ENCODE data around the gene TMEM87B.
"Not testable (repeated sequence)": the region's sequence is repeated elsewhere in the genome, so short reads cannot be mapped to it uniquely, and the experiment has no call there.

The TMEM87B gene

DNA sequence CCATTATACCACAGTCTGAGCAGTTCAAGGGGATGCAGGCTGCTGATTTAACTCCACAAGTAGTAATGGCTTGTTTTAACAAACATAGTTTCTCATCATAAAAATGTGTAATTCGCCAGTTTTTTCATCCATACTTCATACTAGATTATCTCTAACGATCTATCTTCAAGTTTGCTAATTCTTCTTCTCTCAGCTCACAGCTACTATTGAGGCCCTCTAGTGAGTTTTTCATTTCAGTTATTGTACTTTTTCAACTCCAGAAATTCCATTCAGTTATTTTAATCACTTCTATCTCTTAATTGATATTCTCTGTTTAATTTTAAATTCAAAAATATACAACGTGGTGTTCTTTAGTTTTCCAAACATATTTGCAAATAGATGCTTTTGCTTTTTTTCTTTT, 20.1 kb upstream of the TMEM87B start:
- no peak for DNase-seq

DNA sequence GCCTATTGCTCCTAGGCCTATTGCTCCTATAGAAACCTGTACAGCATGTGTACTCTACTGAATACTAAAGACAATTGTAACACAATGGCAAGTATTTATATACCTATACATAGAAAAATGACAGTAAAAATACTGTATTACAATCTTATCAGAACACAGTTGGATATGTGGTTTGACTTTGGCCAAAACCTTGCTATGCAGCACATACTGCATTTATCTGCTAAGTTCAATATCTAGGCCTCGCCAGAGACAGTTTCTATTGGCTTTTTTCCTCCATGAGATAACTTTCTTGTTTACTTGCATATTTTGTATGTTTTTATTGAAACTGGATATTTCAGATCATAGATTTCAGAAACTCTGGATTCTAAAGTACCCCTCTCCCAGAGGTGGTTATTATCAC, 19.3 kb upstream of the TMEM87B start:
- no peak for DNase-seq

DNA sequence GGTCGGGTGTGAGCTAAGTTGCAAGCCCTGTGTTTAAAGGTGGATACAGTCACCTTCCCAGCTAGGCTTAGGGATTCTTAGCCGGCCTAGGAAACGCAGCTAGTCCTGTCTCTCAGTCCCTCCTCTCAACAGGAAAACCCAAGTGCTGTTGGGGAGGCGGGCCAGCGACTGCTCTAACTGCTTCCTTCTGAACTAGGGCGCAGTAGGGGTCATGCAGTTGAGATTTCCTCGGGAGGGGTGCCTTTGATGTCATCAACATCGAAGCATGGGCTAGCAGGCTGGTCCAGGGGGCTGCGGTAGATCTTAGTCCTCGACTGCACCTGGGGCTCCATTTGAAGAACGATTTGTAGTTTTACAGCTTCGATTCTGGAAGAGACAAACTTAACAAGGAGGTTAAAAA, 15.5 kb upstream of the TMEM87B start:
- not testable (repeated sequence) for DNase-seq

DNA sequence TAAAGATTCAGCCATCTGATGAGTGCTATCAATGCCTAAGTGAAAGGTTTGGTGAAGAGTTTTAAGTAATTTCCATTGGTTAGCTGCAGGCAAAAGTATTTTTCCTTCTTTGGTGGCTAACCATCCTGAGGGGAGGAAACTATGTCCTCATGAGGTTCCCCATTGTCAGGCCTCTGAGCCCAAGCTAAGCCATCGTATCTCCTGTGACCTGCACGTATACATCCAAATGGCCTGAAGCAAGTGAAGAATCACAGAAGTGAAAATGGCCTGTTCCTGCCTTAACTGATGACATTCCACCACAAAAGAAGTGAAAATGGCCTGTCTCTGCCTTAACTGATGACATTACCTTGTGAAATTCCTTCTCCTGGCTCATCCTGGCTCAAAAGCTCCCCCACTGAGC, 15.0 kb upstream of the TMEM87B start:
- not testable (repeated sequence) for DNase-seq

DNA sequence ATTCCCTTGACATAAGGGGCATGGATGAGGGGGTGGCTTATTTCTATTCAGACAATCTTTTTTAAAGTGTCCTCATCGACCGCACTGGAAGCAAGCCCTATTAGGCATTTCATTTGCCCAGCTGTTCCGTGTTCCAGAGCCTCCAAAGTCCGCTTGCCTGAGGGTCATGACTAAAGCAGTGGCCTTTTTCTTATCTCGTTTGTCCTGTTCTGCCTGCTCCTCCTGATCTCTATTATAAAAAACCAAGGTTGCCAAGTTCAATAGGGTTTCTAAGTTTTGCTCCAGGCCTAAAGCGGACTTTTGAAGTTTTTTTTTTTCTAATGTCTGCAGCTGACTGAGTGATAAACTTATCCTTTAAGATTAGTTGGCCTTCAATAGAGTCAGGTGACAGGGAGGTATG, 13.6 kb upstream of the TMEM87B start:
- DNase-seq, result not testable (repeated sequence)

DNA sequence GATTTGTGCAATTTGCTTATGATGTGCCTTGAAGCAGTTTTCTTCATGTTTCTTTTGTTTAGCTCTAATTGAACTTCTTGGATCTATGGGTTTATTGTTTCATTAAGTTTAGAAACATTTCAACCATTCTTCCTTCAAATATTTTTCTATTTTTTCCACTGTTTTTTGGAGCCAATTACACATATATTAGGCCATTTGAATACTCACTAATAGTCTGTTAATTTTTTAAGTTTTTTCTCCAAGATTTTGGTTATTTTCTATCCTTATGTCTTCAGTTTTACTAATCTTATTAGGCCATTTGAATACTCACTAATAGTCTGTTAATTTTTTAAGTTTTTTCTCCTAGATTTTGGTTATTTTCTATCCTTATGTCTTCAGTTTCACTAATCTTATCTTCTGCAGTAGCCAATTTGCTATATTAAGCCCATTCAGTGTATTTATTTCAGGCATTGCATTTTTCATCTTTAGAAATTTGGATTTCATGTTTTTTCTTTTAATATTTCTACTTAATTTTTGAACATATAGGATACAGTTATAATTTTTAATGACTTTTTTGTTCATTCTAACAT, 9.5 kb upstream of the TMEM87B start:
- no peak for DNase-seq

DNA sequence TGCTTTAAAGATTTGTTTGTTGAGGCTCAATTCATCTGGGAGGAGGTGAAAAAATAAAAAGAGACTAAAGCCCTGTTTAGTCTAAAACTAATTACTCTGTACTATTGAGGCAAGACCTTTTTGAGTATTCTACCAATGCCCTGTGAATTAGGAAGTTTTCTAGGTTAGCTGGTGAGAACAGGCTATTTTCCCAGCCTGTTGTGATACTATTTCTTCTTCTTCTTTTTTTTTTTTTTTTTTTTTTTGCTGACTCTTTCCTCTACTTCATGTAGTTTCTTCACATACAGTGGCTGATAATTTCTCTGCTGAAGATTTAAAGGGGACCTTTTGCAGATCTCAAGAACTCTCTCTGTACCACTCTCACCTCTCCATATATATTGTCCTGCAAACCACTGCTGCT, 8.8 kb upstream of the TMEM87B start:
- DNase-seq, result no peak

DNA sequence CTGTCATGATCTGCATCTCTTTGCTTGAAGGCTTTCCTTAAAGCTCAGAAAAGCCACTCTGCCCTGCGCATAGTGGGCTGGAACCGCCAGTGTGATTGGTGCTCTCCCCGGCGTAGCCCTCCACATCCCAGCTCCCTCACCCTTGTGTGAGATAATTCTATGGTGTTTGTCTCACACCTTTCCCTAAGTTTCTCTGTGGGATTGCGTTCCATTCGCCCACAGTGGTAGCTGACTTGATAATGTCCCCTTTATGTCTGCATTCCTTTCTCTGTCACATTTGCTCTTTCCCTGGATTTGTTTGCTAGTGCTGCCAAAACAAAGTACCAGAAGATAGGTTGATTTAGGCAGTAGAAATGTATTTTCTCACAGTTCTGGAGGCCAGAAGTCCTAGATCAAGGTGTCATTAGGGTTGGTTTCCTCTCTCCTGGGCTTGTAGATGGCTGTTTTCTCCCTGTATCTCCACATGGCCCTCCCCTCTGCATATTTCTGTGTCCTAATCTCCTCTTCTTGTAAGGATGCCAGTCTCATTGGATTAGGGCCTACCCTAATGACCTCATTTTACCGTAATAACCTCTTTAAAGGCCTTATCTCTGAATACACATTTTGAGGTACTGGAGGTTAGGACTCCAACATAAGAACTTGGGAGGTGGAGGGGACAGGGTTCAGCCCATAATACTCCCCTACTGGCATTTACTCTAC, 7.4 kb upstream of the TMEM87B start:
- no peak for DNase-seq

DNA sequence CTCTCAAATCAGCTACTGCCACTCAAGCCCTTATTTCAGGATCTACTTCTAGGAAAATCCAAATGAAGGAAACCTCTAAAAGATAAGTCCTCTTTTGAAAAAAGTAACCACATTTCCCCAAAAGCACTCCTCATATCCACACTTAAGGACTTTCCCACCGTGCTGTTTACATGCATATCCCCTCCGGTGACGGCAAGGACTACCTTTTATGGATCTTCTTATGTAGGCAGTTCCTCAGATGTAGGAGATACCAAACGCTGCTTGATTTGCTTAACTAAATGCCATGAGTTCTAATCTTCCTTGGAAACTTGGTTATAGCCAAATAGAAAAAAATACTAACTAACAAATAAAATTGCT, 6.9 kb upstream of the TMEM87B start:
- DNase-seq, result no peak

DNA sequence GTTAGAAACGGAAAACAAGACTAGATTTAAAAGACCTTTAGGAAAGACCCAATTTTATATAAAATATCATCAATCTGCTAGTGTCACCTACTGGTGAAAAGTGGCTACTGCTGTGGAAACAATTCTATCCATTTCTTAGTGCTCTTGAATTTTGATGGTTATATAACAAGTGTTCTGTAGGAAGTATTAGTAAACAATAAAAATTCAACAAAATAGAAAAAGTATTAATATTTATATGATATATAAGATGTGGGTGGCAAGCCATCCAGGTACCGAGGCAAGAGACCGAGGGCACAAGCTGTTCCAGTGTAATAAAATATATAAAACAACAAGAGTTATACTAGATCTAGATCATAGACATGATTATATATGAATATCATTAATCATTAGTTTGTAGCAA, 6.2 kb upstream of the TMEM87B start:
- DNase-seq, result no peak

DNA sequence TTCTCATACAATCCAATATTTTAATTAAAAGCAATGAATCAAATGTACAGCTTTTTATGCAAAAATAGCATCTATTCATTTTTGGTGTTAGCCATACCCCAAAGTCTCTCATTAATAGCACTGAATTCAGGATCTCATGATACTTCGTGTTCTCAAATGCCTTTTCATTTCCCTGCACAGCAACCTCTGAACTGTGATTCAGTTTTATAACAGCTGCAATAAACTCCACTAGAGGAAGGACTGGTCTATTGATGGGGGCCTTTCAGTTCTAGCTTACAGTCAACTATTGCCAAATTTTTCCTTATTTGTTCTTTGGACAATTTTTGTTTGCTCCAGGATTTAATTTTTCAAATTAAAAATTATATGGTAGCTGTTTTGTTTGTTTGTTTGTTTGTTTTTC, 4.8 kb upstream of the TMEM87B start:
- no peak for DNase-seq

DNA sequence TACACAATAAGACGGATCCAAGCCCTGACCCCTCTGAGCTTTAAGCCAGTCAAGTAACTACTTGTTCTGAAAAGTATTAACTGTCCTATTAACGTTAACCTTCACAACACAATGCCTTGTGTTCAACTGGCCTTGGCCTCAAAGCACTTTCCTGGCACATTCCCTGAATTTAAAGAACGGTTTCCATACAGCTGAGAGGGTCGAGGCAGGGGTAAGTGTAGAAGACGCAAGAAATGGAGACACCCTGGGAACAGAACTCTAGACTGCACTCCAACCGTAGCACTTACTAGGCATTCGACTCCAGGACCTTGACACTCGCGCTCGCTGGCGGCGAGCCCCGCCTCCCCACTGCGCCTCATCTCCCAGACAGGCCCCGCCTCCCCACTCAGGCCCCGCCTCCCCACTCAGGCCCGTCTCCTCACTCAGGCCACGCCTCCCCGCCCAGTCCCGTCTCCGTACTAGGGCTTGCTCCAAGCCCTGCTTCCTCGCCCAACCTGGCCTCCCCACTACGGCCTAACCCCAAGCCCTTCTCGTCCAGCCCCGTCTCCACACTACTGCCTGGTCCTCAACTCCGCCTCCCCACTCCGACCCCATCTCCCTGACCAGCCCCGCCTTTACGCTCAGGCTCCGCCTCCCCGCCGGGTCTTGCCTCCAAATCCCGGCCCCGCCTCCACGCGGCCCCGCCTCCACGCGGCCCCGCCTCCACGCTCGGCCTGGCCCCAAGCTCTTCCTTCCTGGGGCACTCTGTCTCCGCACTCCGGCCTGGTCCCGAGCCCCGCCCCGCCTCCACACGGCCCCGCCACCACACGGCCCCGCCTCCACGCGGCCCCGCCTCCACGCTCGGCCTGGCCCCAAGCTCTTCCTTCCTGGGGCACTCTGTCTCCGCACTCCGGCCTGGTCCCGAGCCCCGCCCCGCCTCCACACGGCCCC, 887 bp upstream of the TMEM87B start:
- DNase-seq, result peak; percentile 99

DNA sequence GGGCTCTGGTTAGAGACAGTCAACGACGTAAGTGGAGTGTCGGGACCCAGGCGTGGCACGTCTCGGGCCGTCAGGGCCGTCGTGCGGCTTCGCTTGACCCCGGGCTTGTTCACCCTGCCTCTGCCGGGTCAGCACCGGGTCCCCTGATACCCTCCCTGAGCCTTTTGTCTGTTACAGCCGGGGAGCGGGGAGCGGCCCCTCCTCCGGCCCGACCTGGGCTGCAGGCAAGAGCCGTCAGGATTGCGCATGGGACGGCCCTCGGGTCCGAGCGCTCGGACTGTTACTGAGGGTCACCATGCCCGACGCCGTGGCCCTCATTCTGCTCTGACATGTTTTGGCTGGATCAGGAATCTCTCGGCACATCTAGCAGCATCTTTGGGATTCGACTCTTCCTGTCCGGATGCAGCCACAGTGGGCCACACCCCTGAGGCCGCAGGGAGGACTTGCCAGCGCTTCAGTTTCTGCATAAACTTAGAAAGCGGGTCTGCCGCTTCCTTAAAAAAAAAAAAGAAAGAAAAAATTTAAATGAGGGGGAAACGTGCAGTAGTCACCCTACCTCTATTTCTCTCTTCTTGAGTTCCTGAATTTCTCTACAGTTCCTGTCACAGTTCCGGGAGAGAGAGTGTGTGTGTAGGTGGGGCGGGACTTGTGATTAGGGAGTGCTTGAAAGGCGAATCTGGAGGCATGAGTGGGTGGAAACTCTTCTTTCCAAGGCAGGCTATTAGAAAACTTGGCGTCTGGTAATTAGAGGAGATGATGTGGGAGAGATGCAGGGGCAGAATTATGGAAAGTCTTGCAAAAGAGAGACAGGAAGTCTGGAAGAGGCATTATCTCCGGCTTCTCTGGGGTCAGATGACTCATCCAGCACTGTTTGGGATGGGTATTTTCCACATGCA, 909 bp downstream of the TMEM87B start:
- DNase-seq, result no peak

DNA sequence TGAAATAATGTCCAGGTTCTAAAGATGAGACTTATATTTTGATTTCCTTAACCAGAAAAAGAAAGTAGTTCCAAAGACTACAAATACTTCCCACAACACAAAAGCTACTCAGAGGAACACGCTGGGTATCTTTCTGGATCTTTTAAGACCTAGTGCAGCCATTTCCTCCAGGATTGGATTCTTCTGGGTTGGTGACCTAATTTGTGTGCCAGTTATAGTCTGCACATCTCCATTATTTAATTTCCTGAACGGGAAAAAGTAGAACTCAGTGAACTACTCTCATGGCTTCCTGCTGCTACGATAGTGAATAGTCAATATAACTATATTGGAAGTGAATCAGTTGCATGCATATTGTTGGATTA, 1.5 kb downstream of the TMEM87B start:
- DNase-seq, result no peak

DNA sequence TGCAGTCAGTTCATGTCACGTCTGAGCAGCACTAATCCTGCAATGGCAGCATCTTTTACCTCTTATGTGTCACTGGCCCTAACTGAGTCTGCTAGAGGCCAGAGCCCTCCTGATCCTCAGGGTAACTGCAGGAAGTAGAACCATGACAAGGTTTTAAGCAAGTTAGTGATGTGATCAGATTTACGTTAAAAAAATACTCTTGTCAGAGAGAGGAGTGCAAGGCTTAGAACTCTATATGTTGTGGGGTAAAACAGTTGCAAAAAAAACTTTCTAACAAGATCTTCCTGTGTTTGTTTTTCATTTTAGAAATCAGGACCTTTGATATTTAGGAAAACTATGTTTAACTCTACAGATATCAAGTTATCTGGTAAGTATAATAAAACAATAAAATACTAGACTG, 4.6 kb downstream of the TMEM87B start:
- DNase-seq, result no peak

DNA sequence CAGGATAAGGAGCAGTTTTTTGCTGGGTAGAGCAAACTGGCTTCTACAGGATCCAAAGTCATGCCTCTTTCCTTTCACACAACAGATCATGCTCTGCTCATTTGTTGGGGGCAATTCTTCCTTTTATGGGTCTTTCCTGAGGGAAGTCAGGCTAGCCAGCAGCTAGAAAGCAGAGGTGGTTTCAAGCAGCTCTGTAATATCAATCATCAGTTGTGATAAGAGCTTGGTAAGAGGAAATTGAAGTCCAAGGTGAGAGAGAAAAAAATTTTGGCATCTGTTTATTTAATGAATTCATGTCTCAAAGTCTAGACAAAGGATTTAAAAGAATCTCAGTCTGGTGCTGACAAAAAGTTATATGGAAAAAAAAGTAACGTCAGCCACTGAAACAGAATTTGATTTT, 6.2 kb downstream of the TMEM87B start:
- DNase-seq, result no peak

DNA sequence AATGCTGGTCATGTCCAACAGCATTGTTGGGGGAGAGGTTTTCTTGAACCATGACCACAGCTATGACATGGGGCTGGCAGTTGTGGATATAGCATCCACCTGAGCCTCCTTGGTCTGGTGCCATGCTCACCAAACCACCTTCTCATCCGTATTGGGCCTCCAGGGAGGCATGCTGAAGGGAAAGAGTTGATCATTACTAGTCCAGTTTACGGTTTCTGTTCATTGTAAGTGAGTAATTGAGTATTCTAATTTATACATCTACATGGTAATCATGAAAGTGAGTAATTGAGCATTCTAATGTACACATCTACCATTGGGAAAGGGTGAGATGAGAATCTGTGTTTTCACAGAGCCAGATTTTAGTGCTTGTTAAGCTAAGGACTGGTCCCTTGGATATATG, 6.8 kb downstream of the TMEM87B start:
- no peak for DNase-seq

DNA sequence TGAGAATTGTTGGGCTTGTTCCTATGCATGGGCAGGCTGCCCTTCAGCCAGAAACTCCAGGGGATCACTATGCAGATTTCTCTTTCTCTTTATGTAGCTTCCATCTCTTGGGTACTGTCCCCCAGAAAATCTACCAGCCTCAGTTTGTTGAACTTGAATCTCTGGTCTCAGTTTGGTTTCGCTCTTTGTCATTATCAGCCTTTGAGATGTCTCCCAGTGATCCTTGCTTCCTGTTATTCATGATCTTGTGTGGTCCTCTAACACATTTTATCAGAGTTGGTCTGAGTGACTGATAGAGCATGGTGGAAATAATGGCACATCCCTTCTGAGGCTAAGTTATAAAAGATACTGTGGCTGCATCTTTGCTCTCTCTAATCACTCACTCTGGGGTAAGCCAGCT, 7.8 kb downstream of the TMEM87B start:
- DNase-seq, result no peak

DNA sequence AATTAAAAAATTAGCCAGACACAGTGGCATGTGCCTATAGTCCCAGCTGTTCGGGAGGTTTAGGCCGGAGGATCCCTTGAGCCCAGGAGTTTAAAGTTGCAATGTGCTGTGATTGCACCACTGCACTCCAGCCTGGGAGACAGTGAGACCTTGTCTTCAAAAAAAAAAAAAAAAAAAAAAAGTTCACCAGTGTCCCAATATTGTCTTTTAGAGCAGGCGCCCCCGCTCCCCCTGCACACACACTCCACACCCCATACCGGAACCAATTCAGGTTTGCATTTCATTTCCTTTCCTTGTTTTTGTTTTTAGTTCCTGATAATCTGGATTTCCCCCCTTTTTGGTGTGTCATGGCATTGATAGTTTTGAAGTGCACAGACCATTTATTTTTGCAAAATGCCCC, 10.4 kb downstream of the TMEM87B start:
- no peak for DNase-seq

DNA sequence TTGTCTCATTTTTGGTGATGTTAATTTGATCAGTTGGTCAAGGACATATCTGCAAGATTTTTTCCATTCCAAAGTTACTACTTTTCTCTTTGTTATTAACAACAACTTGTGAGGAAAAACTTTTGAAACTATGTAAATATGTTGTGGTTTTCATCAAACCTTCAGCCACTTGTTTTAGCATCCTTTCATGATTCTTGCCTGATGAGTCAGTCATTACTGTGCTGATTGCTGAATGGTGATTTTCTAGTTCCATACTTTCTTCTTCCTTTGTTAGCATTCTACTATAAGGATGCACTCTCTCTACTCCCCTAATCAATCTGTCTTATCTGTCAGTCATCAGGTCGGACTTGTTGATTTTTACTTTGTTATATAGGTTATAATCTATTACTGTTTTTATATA, 10.9 kb downstream of the TMEM87B start:
- DNase-seq, result no peak

DNA sequence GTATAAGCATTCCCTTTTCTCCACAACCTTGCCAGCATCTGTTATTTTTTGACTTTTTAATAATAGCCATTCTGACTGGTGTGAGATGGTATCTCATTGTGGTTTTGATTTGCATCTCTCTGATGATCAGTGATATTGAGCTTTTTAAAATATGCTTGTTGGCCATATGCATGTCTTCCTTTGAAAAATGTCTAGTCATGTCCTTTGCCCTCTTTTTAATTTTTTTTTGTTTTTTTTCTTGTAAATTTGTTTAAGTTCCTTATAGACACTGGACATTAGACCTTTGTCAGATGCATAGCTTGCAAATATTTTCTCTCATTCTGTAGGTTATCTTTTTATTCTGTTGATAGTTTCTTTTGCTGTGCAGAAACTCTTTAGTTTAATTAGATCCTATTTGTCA, 14.7 kb downstream of the TMEM87B start:
- not testable (repeated sequence) for DNase-seq

DNA sequence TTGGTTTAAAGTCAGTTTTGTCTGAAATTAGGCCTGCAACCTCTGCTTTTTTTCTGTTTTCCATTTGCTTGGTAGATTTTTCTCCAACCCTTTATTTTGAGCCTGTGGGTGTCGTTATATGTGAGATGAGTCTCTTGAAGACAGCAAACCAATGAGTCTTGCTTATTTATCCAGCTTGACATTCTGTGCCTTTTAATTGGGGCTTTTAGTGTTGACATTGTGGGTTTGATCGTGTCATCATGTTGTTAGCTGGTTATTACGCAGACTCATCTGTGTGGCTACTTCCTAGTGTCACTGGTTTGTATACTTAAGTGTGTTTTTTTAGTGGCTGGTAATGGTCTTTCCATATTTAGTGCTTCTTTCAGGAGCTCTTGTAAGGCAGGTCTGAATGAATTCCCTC, 18.8 kb downstream of the TMEM87B start:
- no peak for DNase-seq

DNA sequence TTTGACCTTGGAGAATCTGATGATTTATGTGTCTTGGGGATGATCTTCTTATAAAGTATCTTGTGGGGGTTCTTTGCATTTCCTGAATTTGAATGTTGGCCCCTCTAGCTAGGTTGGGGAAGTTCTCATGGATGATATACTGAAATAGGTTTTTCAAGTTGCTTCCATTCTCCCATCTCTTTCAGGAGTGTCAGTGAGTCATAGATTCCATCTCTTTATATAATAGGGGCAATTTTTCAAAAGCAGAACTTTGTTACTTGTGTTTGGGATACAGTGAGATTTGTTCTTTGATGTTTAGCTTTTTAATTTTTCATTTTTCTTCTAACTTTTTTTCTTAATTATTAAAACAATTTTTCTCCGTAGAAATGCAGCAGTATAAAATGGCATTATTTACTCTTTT, 19.4 kb downstream of the TMEM87B start:
- no peak for DNase-seq

All from T-helper 9 cell (primary cell).